Activated CD4-positive, alpha-beta T cell treated with anti-CD3 and anti-CD28 coated beads, Interleukin-2, amount 50 U/mL, for 16 hours (primary cell): ENCODE results near the gene STARD10.
"Not testable (repeated sequence)": the region's sequence is repeated elsewhere in the genome, so short reads cannot be mapped to it uniquely, and the experiment has no call there.

Source experiments
- DNase-seq: peaks from one replicate; pipeline ENCODE4 v3.0.0-alpha.2; 2020

STARD10 gene

GRCh38 chr11:72806378-72806777, 12.5 kb upstream of the STARD10 start:
- DNase-seq = not testable (repeated sequence)

- no peak for DNase-seq
These were observed 11.4 kb upstream of the STARD10 start for GRCh38 chr11:72805216-72805615.

- no peak for DNase-seq
These were observed 9.0 kb upstream of the STARD10 start for GRCh38 chr11:72802822-72803221.

- no peak for DNase-seq
These were observed 5.6 kb upstream of the STARD10 start for GRCh38 chr11:72799441-72799840.

GRCh38 chr11:72798361-72798760, 4.5 kb upstream of the STARD10 start:
- DNase-seq = no peak

- DNase-seq = no peak
These were observed 797 bp downstream of the STARD10 start for GRCh38 chr11:72793076-72793424.

GRCh38 chr11:72792437-72793021, 1.3 kb downstream of the STARD10 start:
- no peak for DNase-seq

- DNase-seq = not testable (repeated sequence)
These were observed 2.6 kb downstream of the STARD10 start for GRCh38 chr11:72791228-72791627.

- no peak for DNase-seq
These were observed 4.2 kb downstream of the STARD10 start for GRCh38 chr11:72789493-72790131.

- no peak for DNase-seq
These were observed 5.6 kb downstream of the STARD10 start for GRCh38 chr11:72788241-72788640.

GRCh38 chr11:72787216-72788104, 6.4 kb downstream of the STARD10 start:
- DNase-seq = no peak

GRCh38 chr11:72786305-72787215, 7.3 kb downstream of the STARD10 start:
- no peak for DNase-seq

- DNase-seq = no peak
These were observed 9.2 kb downstream of the STARD10 start for GRCh38 chr11:72784662-72785061.

- no peak for DNase-seq
These were observed 10.5 kb downstream of the STARD10 start for GRCh38 chr11:72783144-72783905.

GRCh38 chr11:72782081-72782920, 11.5 kb downstream of the STARD10 start:
- no peak for DNase-seq

- peak; percentile 14 for DNase-seq
These were observed 12.3 kb downstream of the STARD10 start for GRCh38 chr11:72781313-72782080.

GRCh38 chr11:72781063-72781312, 12.9 kb downstream of the STARD10 start:
- no peak for DNase-seq

- DNase-seq = no peak
These were observed 13.4 kb downstream of the STARD10 start for GRCh38 chr11:72780296-72781062.

GRCh38 chr11:72779495-72780128, 14.2 kb downstream of the STARD10 start:
- no peak for DNase-seq
